Measurements from ENCODE around the gene CD9. TPM values are rescaled to one million over a fixed set of nuclear protein-coding genes. Genes with fewer than 3 reads are reported as not detected.

CD9 gene
- polyA plus RNA-seq, 3 donors: 7.6 to 323 (median 7.7) TPM

DNA sequence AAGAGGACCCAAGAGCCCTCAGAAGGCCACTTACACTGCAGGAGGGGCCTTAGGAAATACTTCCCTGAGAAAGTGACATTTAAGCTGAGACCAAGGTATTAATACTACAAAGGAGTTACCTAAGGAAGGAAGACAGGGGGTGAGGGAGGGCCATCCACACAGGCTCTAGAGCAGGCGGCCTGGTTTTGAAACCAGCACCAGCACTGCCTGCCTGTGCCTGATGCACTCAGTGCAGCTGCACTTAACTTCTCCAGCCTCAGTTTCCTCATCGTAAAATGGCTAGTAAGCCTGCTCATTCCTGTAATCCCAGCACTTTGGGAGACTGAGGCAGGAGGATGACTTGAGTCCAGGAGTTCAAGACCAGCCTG is 64.8 kb downstream of the CD9 start:
- Histone ChIP-seq H3K9ac (ENCODE audit: insufficient read depth, low read length, poor library complexity, severe bottlenecking) (no peak overlapping the region), H3K4me2 (replicated peaks; ENCODE audit: extremely low read depth, low read length, poor library complexity, severe bottlenecking) (no peak overlapping the region), H2AFZ (ENCODE audit: insufficient read depth, low read depth, low read length, poor library complexity, severe bottlenecking) (no peak overlapping the region), H3K4me3 (replicated peaks in 1 of 3; ENCODE audit: low read depth in 2 of 3, low read length in 3 of 3) (no peak overlapping the region), H3K27ac (ENCODE audit: low read depth in 1 of 2, low read length in 2 of 2) (no peak overlapping the region), H3K9me3 (replicated peaks in 1 of 2; ENCODE audit: control insufficient read depth in 1 of 2, insufficient read depth in 1 of 2, low read length in 2 of 2) (no peaks in the 10 kb centered on the region), H3K27me3 (ENCODE audit: control insufficient read depth in 2 of 2, insufficient read depth in 2 of 2, low read length in 2 of 2) (no peaks in the 10 kb centered on the region), H3K79me2 (ENCODE audit: insufficient read depth, low read length) (no peaks in the 10 kb centered on the region), H4K20me1 (ENCODE audit: insufficient read depth, low read length) (no peaks in the 10 kb centered on the region), H3K4me1 (ENCODE audit: control insufficient read depth in 1 of 2, insufficient read depth in 2 of 2, low read length in 2 of 2) (no peaks in the 10 kb centered on the region), H3K36me3 (replicated peaks in 1 of 2; ENCODE audit: control insufficient read depth in 1 of 2, insufficient read depth in 2 of 2, low read length in 2 of 2) (no peaks in the 10 kb centered on the region)
- no peak for DNase-seq
- Mint-ChIP-seq H3K27ac (no peak overlapping the region), H3K4me1 (no peaks in the 10 kb centered on the region), H3K9me3 (no peaks in the 10 kb centered on the region), H3K36me3 (no peaks in the 10 kb centered on the region), H3K4me3 (no peak overlapping the region), H3K27me3 (ENCODE audit: low read depth in 3 of 3) (peaks cover 0 to 3% (median 2%) of the 10 kb centered on the region in 3 donors)
- intact Hi-C loops (cut with micrococcal nuclease): no loop called here
- TF ChIP-seq, protein P1, sequence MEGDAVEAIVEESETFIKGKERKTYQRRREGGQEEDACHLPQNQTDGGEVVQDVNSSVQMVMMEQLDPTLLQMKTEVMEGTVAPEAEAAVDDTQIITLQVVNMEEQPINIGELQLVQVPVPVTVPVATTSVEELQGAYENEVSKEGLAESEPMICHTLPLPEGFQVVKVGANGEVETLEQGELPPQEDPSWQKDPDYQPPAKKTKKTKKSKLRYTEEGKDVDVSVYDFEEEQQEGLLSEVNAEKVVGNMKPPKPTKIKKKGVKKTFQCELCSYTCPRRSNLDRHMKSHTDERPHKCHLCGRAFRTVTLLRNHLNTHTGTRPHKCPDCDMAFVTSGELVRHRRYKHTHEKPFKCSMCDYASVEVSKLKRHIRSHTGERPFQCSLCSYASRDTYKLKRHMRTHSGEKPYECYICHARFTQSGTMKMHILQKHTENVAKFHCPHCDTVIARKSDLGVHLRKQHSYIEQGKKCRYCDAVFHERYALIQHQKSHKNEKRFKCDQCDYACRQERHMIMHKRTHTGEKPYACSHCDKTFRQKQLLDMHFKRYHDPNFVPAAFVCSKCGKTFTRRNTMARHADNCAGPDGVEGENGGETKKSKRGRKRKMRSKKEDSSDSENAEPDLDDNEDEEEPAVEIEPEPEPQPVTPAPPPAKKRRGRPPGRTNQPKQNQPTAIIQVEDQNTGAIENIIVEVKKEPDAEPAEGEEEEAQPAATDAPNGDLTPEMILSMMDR (IDR thresholded peaks at IDR 0.05): no peak
- 100% methylated on average over 1 of the region's 2 CpGs for WGBS (ENCODE audit: insufficient coverage)

DNA sequence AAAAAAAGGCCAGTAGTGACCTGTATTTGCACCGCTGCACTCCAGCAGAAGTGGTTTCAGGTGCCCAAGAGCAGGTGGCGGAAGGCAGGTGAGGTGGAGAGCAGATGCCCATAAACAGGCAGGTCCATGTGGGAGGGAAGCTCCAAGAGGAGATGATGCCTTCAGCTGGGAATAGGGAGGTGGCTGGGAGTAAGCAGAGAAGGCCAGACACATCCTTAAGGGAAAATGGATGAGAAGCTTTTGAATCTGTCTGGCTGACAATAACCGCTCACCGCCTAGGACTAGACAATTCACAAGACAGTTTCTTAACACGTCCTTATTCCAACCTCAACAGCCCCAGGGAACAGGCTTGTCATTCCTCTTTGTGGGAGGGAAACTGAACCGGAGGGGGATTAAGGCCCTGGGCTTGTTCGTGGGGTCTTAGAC is 66.4 kb downstream of the CD9 start:
- intact Hi-C loops (cut with micrococcal nuclease): no loop called here
- Histone ChIP-seq H3K27me3 (ENCODE audit: control insufficient read depth in 2 of 2, insufficient read depth in 2 of 2, low read length in 2 of 2) (no peaks in the 10 kb centered on the region), H4K20me1 (ENCODE audit: insufficient read depth, low read length) (no peaks in the 10 kb centered on the region), H3K4me2 (replicated peaks; ENCODE audit: extremely low read depth, low read length, poor library complexity, severe bottlenecking) (no peak overlapping the region), H3K9ac (ENCODE audit: insufficient read depth, low read length, poor library complexity, severe bottlenecking) (no peak overlapping the region), H3K9me3 (replicated peaks in 1 of 2; ENCODE audit: control insufficient read depth in 1 of 2, insufficient read depth in 1 of 2, low read length in 2 of 2) (no peaks in the 10 kb centered on the region), H3K79me2 (ENCODE audit: insufficient read depth, low read length) (no peaks in the 10 kb centered on the region), H3K27ac (ENCODE audit: low read depth in 1 of 2, low read length in 2 of 2) (no peak overlapping the region), H3K36me3 (replicated peaks in 1 of 2; ENCODE audit: control insufficient read depth in 1 of 2, insufficient read depth in 2 of 2, low read length in 2 of 2) (no peaks in the 10 kb centered on the region), H2AFZ (ENCODE audit: insufficient read depth, low read depth, low read length, poor library complexity, severe bottlenecking) (no peak overlapping the region), H3K4me3 (replicated peaks in 1 of 3; ENCODE audit: low read depth in 2 of 3, low read length in 3 of 3) (no peak overlapping the region), H3K4me1 (ENCODE audit: control insufficient read depth in 1 of 2, insufficient read depth in 2 of 2, low read length in 2 of 2) (no peaks in the 10 kb centered on the region)
- 100% methylated on average over 2 of the region's 7 CpGs for WGBS (ENCODE audit: insufficient coverage)
- Mint-ChIP-seq H3K4me1 (no peaks in the 10 kb centered on the region), H3K9me3 (no peaks in the 10 kb centered on the region), H3K27ac (peak overlapping the region in 1 of 7 donors; percentile 5), H3K4me3 (no peak overlapping the region), H3K36me3 (no peaks in the 10 kb centered on the region), H3K27me3 (ENCODE audit: low read depth in 3 of 3) (peaks cover 0 to 3% (median 2%) of the 10 kb centered on the region in 3 donors)
- TF ChIP-seq, protein P1 (IDR thresholded peaks at IDR 0.05): no peak
- DNase-seq: no peak

All from CD14-positive monocyte (primary cell).